GM12873 (cell line): ENCODE results near the gene FBXW7.

Experiments used
- CTCF ChIP-seq: IDR thresholded peaks from 2 replicates; pipeline ENCODE4 v1.5.1; 2012; ENCODE audit warnings: low read depth, mild to moderate bottlenecking, moderate library complexity, low read length, control low read depth; ENCODE audit not compliant: insufficient read depth; ENCODE audit errors: missing control alignments

Gene FBXW7

DNA sequence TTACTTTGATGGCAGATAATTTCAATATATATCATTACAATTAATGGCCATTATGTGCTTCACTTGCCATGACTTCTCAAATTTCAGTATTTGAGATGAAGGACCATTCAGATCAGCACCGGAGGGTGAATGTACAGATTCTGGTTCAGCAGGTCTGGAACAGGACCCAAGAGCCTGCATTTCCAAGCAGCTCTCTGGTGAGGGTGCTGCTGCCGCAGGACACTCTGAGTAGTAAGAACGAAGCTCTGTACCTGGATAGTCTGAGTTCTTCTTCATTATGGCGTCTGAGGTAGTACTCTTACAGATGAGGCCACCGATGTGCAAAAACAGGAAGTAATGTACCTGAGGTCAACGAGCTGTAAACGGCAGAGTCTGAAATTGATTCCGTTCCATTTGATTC lies 228.2 kb downstream of the FBXW7 start:
- no peak for TF ChIP-seq CTCF

DNA sequence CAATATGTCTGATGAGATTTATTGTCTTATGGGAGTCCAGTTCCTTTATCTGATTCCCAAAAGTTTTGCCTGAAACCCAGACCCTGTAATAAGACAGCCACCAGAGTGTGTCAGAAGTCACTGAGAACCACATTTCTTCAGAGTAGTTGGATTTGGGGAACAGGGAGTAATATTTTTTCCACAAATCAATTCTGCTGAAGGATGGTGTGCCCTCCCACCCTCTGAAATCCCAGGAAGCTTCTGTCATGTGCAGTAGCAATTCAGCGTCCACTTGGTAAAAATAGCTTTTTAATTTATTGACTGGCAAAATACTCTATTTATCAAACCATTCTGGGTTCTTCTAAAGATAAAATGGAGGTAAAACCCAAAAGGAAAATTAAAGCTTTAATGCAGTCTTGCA lies 229.4 kb downstream of the FBXW7 start:
- no peak for TF ChIP-seq CTCF

- no peak for TF ChIP-seq CTCF
Measured at GRCh38 chr4:152304220-152304619, 231.7 kb downstream of the FBXW7 start.

DNA sequence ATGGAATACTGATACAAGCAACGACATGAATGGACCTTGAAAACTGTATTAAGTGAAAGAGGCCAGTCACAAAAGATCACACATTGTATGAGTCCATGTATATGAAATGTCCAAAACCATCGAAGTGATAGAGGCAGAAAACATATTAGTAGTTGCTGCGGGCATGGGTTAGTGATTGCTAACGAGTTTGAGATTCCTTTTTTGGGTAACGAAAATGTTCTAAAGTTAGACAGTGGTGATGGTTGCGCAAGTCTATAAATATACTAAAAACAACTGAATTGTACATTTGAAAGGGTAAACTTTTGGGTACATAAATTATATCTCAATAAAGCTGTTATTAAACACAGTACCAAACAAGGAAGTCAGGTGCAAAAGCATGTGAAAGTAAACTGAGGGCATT lies 234.5 kb downstream of the FBXW7 start:
- TF ChIP-seq CTCF = no peak

GRCh38 chr4:152299553-152299952 lies 236.3 kb downstream of the FBXW7 start:
- no peak for TF ChIP-seq CTCF

DNA sequence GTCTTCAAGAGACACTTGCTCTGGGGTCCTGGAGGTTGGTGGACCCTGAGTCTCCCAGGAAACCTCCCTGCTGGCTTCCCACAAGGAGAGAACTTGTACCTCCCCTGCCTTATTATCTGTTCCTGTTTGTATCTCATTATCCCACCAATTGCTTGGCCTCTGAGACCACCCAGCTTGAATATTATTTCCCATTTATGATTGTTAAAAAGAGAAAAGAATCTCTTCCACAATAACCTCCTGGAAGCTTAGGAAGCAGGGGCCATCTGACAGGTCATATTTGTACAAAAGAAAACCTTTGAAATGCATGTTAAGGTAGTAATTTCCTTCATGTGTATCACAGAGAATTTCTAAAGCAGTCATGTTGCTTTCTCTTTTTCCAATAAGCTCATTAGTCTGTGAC lies 239.5 kb downstream of the FBXW7 start:
- no peak for TF ChIP-seq CTCF

GRCh38 chr4:152294765-152295164 lies 241.1 kb downstream of the FBXW7 start:
- TF ChIP-seq CTCF = no peak
